GM23338 (cell line): ENCODE results near the gene INPP5A. TPM values are rescaled to one million over a fixed set of nuclear protein-coding genes. Genes with fewer than 3 reads are reported as not detected.

Source experiments
- ATAC-seq: fragments of 200-7000 bp; cut with Tn5 transposase; 3 replicates; pipeline ENCODE4 v1.9.1; 2020
- DNase-seq: peaks from one replicate; pipeline ENCODE4 v3.0.0-alpha.2; 2015; ENCODE audit warnings: low spot score
- H2AFZ ChIP-seq: fragments of 200-600 bp; sonication (generic); 2 replicates; pipeline ENCODE4 v1.8.0; 2016; ENCODE audit warnings: antibody characterized with exemption, mild to moderate bottlenecking, moderate library complexity
- H3F3A ChIP-seq: fragments of 200-600 bp; sonication (generic); replicated peaks from 2 replicates; pipeline ENCODE4 v1.8.0; 2017; ENCODE audit warnings: antibody characterized with exemption, mixed run types, low read depth
- H3K27ac ChIP-seq: fragments of 200-600 bp; sonication (generic); 2 replicates; pipeline ENCODE4 v1.6.1; 2016; ENCODE audit warnings: low read depth
- H3K27me3 ChIP-seq: fragments of 200-600 bp; sonication (generic); 2 replicates; pipeline ENCODE4 v1.8.0; 2016; ENCODE audit warnings: mild to moderate bottlenecking, mixed run types, moderate library complexity; ENCODE audit not compliant: insufficient read depth
- H3K36me3 ChIP-seq: fragments of 200-600 bp; sonication (generic); 2 replicates; pipeline ENCODE4 v1.8.0; 2016; ENCODE audit warnings: mild to moderate bottlenecking; ENCODE audit not compliant: insufficient read depth
- H3K4me1 ChIP-seq: fragments of 200-600 bp; sonication (generic); 2 replicates; pipeline ENCODE4 v1.8.0; 2016; ENCODE audit warnings: mild to moderate bottlenecking, moderate library complexity; ENCODE audit not compliant: insufficient read depth
- H3K4me2 ChIP-seq: fragments of 200-600 bp; sonication (generic); 2 replicates; pipeline ENCODE4 v1.7.1; 2017; ENCODE audit warnings: mixed run types
- H3K4me3 ChIP-seq: fragments of 200-600 bp; sonication (generic); 2 replicates; pipeline ENCODE4 v1.6.1; 2016; ENCODE audit warnings: mixed run types
- H3K79me2 ChIP-seq: fragments of 200-600 bp; sonication (generic); replicated peaks from 2 replicates; pipeline ENCODE4 v1.8.0; 2017; ENCODE audit warnings: mild to moderate bottlenecking; ENCODE audit not compliant: insufficient read depth
- H3K9me2 ChIP-seq: fragments of 200-600 bp; sonication (generic); 2 replicates; pipeline ENCODE4 v1.8.0; 2017; ENCODE audit not compliant: insufficient read depth
- H4K20me1 ChIP-seq: fragments of 200-600 bp; sonication (generic); replicated peaks from 2 replicates; pipeline ENCODE4 v1.8.0; 2017; ENCODE audit warnings: mild to moderate bottlenecking; ENCODE audit not compliant: insufficient read depth
- H3K27ac Mint-ChIP-seq: 2 replicates; pipeline ENCODE4 v1.8.0; 2020; ENCODE audit warnings: inconsistent platforms, mild to moderate bottlenecking, moderate library complexity, mixed read lengths
- H3K27me3 Mint-ChIP-seq: 3 replicates; pipeline ENCODE4 v1.8.0; 2022; ENCODE audit warnings: low read depth, mild to moderate bottlenecking, moderate library complexity, mixed read lengths, inconsistent platforms; ENCODE audit not compliant: insufficient read depth, poor library complexity
- H3K36me3 Mint-ChIP-seq: 3 replicates; pipeline ENCODE4 v1.8.0; 2021; ENCODE audit warnings: low read depth, mild to moderate bottlenecking, inconsistent platforms, moderate library complexity, mixed read lengths
- H3K4me1 Mint-ChIP-seq: 3 replicates; pipeline ENCODE4 v1.8.0; 2020; ENCODE audit warnings: mild to moderate bottlenecking, inconsistent platforms, mixed read lengths
- H3K4me3 Mint-ChIP-seq: 3 replicates; pipeline ENCODE4 v1.8.0; 2021; ENCODE audit warnings: moderate library complexity, mild to moderate bottlenecking, inconsistent platforms, mixed read lengths
- H3K9me3 Mint-ChIP-seq: 3 replicates; pipeline ENCODE4 v1.8.0; 2020; ENCODE audit warnings: moderate library complexity, mild to moderate bottlenecking, inconsistent platforms, mixed read lengths
- CREB1 ChIP-seq: fragments of 250-450 bp; sonication (Bioruptor Pico); IDR thresholded peaks from 2 replicates; pipeline ENCODE4 v1.5.0; 2020; ENCODE audit warnings: low read depth, mild to moderate bottlenecking, moderate library complexity
- CTCF ChIP-seq, 2 experiments: fragments of 200-600 bp in 1 of 2; sonication (generic) in 1 of 2; conservative IDR thresholded peaks; 2 replicates each; pipeline versions ENCODE4 v1.5.1 to v1.6.1; 2016 to 2017; ENCODE audit warnings: antibody characterized with exemption in 2 of 2, low read depth in 2 of 2, mild to moderate bottlenecking in 2 of 2, moderate library complexity in 1 of 2
- ETS1 ChIP-seq: IDR thresholded peaks from 2 replicates; pipeline ENCODE4 v1.6.1; 2016; ENCODE audit warnings: antibody characterized with exemption
- EZH2 ChIP-seq: fragments of 200-600 bp; sonication (generic); IDR thresholded peaks from one replicate; pipeline ENCODE4 v1.8.0; 2017; ENCODE audit warnings: antibody characterized with exemption, mild to moderate bottlenecking, low read depth; ENCODE audit not compliant: unreplicated experiment
- JUNB ChIP-seq: IDR thresholded peaks from one replicate; pipeline ENCODE4 v1.6.1; 2016; ENCODE audit warnings: antibody characterized with exemption; ENCODE audit not compliant: unreplicated experiment
- NANOG ChIP-seq: IDR thresholded peaks from 2 replicates; pipeline ENCODE4 v1.6.1; 2016; ENCODE audit warnings: antibody characterized with exemption, borderline replicate concordance
- POLR2AphosphoS5 ChIP-seq: IDR thresholded peaks from 2 replicates; pipeline ENCODE4 v1.6.1; 2016; ENCODE audit warnings: antibody characterized with exemption, low read depth
- REST ChIP-seq: IDR thresholded peaks from one replicate; pipeline ENCODE4 v1.6.1; 2018; ENCODE audit warnings: antibody characterized with exemption; ENCODE audit not compliant: unreplicated experiment
- STAT1 ChIP-seq: IDR thresholded peaks from one replicate; pipeline ENCODE4 v1.6.1; 2016; ENCODE audit warnings: antibody characterized with exemption; ENCODE audit not compliant: unreplicated experiment
- ZNF114 ChIP-seq: fragments of 250-450 bp; sonication (Bioruptor Pico); IDR thresholded peaks from 2 replicates; pipeline ENCODE4 v1.5.0; 2020; ENCODE audit warnings: mild to moderate bottlenecking, moderate library complexity
- ZNF331 ChIP-seq: fragments of 250-450 bp; sonication (Bioruptor Pico); IDR thresholded peaks from 2 replicates; pipeline ENCODE4 v1.5.0; 2020; ENCODE audit warnings: low read depth, mild to moderate bottlenecking, moderate library complexity
- ZNF462 ChIP-seq: fragments of 250-450 bp; sonication (Bioruptor Pico); IDR thresholded peaks from 2 replicates; pipeline ENCODE4 v1.5.0; 2020; ENCODE audit warnings: mild to moderate bottlenecking, moderate library complexity
- polyA plus RNA-seq: library from polyadenylated mRNA; unstranded; fragments of >200 nt; fragmentation: Nextera tagmentation; extraction: Ambion mirVana; gene quantifications from 2 replicates; pipeline ENCODE4 v1.2.1, GENCODE V29; 2016
- total RNA-seq: library from RNA; depleted of rRNA; stranded (reverse); fragments of >200 nt; shearing (Covaris generic); gene quantifications from 2 replicates; pipeline ENCODE4 v1.2.3, GENCODE V29; 2014

The INPP5A gene
- total and polyA plus RNA-seq, 2 experiments from 2014 or later, result 5.9 to 40.6 TPM

GRCh38 chr10:132748545-132749370 is 211.2 kb downstream of the INPP5A start (continued):
- TF ChIP-seq ETS1, result no peak
- no peak for TF ChIP-seq CTCF (conservative IDR thresholded peaks at IDR 0.05; ENCODE audit: low read depth in 2 of 2)
- no peak for TF ChIP-seq CREB1 (CRISPR knock-in tag)
- no peak for TF ChIP-seq ZNF114
- no peak for TF ChIP-seq ZNF331 (CRISPR knock-in tag)
- TF ChIP-seq NANOG, result no peak
- no peak for TF ChIP-seq REST
- no peak for TF ChIP-seq EZH2
- TF ChIP-seq STAT1, result no peak
- TF ChIP-seq POLR2AphosphoS5, result no peak
- TF ChIP-seq JUNB, result no peak

- Histone ChIP-seq H3F3A (0 out of 2 replicates have a peak, but pooled peaks cover 3% of the 10 kb centered on the region), H3K27ac (no peak overlapping the region), H3K27me3 (no peaks in the 10 kb centered on the region), H3K4me2 (no peak overlapping the region), H3K36me3 (no peaks in the 10 kb centered on the region), H3K4me1 (peaks cover 3% of the 10 kb centered on the region; the same call in 1 of the 2 replicates), H2AFZ (no peak overlapping the region), H4K20me1 (no peaks in the 10 kb centered on the region), H3K79me2 (no peaks in the 10 kb centered on the region), H3K9me2 (no peaks in the 10 kb centered on the region), H3K4me3 (no peak overlapping the region)
- Mint-ChIP-seq H3K4me3 (no peak overlapping the region), H3K36me3 (no peaks in the 10 kb centered on the region), H3K9me3 (no peaks in the 10 kb centered on the region; the same call in 2 of the 3 replicates), H3K27me3 (peaks cover 2% of the 10 kb centered on the region), H3K27ac (peak overlapping the region; percentile 52), H3K4me1 (peaks cover 15% of the 10 kb centered on the region; the same call in 2 of the 3 replicates)
- DNase-seq, result no peak
- no peak for ATAC-seq
- TF ChIP-seq JUNB (no peak), ZNF462 (CRISPR knock-in tag) (no peak), EZH2 (no peak)
Measured at GRCh38 chr10:132749371-132749795, 211.8 kb downstream of the INPP5A start.
